HUES64 (cell line): ENCODE results near the gene PTPRN2.

Experiments used
- H3K27ac ChIP-seq: 2 replicates; pipeline ENCODE4 v1.7.0; 2013; ENCODE audit warnings: low read depth, low read length, inconsistent platforms
- H3K27me3 ChIP-seq: 2 replicates; pipeline ENCODE4 v1.6.1; 2013; ENCODE audit warnings: mild to moderate bottlenecking, low read length; ENCODE audit not compliant: insufficient read depth
- H3K36me3 ChIP-seq: 2 replicates; pipeline ENCODE4 v1.6.1; 2013; ENCODE audit warnings: mild to moderate bottlenecking, low read length; ENCODE audit not compliant: insufficient read depth
- H3K4me1 ChIP-seq: 2 replicates; pipeline ENCODE4 v1.6.1; 2013; ENCODE audit warnings: mild to moderate bottlenecking, low read length, moderate library complexity; ENCODE audit not compliant: insufficient read depth
- H3K4me3 ChIP-seq: 2 replicates; pipeline ENCODE4 v1.5.1; 2013; ENCODE audit warnings: mild to moderate bottlenecking, low read length, moderate library complexity
- H3K9ac ChIP-seq: 2 replicates; pipeline ENCODE4 v1.6.1; 2013; ENCODE audit warnings: mild to moderate bottlenecking, low read depth, low read length
- H3K9me3 ChIP-seq: 2 replicates; pipeline ENCODE4 v1.6.1; 2013; ENCODE audit warnings: low read depth, low read length; ENCODE audit not compliant: insufficient read depth
- WGBS: fragments of 150-250, 120-280 bp; methylation state at CpG from one replicate; pipeline ENCODE4 v1.1.7; 2013; ENCODE audit warnings: missing lambda C conversion rate; 5-methylcytosine and 5-hydroxymethylcytosine counted together

Gene PTPRN2

GRCh38 chr7:158248816-158249215, 338.8 kb downstream of the PTPRN2 start:
- peaks cover 100% of the 10 kb centered on the region for H3K9me3 ChIP-seq

GRCh38 chr7:158247758-158248487, 339.7 kb downstream of the PTPRN2 start:
- Histone ChIP-seq H3K27ac (no peak overlapping the region), H3K4me1 (no peaks in the 10 kb centered on the region), H3K9me3 (peaks cover 100% of the 10 kb centered on the region), H3K36me3 (no peaks in the 10 kb centered on the region), H3K9ac (no peak overlapping the region), H3K27me3 (no peaks in the 10 kb centered on the region), H3K4me3 (peak overlapping the region; percentile 27; the same call in 1 of the 2 replicates)
- 78% methylated on average over 14 of the region's 14 CpGs for WGBS

More at GRCh38 chr7:158248816-158249215, 338.8 kb downstream of the PTPRN2 start:
- Histone ChIP-seq H3K27ac (no peak overlapping the region), H3K4me1 (no peaks in the 10 kb centered on the region), H3K36me3 (no peaks in the 10 kb centered on the region), H3K27me3 (no peaks in the 10 kb centered on the region), H3K9ac (no peak overlapping the region), H3K4me3 (peak overlapping the region; percentile 29; the same call in 1 of the 2 replicates)
- WGBS, result 41% methylated on average over 9 of the region's 10 CpGs

- Histone ChIP-seq H3K4me3 (no peak overlapping the region), H3K9ac (no peak overlapping the region), H3K36me3 (no peaks in the 10 kb centered on the region), H3K4me1 (no peaks in the 10 kb centered on the region), H3K9me3 (peaks cover 100% of the 10 kb centered on the region), H3K27me3 (no peaks in the 10 kb centered on the region), H3K27ac (no peak overlapping the region)
- WGBS, result 81% methylated on average over 27 of the region's 28 CpGs
These were observed 340.5 kb downstream of the PTPRN2 start for GRCh38 chr7:158246960-158247673.

- WGBS, result 84% methylated on average over 24 of the region's 24 CpGs
- H3K9ac ChIP-seq, result no peak overlapping the region
These were observed 341.2 kb downstream of the PTPRN2 start for GRCh38 chr7:158246272-158246959.

GRCh38 chr7:158245724-158246041, 341.9 kb downstream of the PTPRN2 start:
- Histone ChIP-seq H3K27me3 (no peaks in the 10 kb centered on the region), H3K9ac (no peak overlapping the region), H3K36me3 (no peaks in the 10 kb centered on the region), H3K4me3 (no peak overlapping the region), H3K9me3 (peaks cover 97% of the 10 kb centered on the region), H3K4me1 (no peaks in the 10 kb centered on the region), H3K27ac (no peak overlapping the region)
- WGBS, result 93% methylated on average over 12 of the region's 12 CpGs

More at GRCh38 chr7:158246272-158246959, 341.2 kb downstream of the PTPRN2 start:
- H3K4me3 ChIP-seq, result no peak overlapping the region
- H3K27ac ChIP-seq, result no peak overlapping the region
- H3K4me1 ChIP-seq, result no peaks in the 10 kb centered on the region
- peaks cover 100% of the 10 kb centered on the region for H3K9me3 ChIP-seq
- H3K27me3 ChIP-seq, result no peaks in the 10 kb centered on the region
- no peaks in the 10 kb centered on the region for H3K36me3 ChIP-seq

GRCh38 chr7:158244873-158245723, 342.5 kb downstream of the PTPRN2 start:
- WGBS, result 91% methylated on average over 40 of the region's 40 CpGs
- Histone ChIP-seq H3K4me1 (no peaks in the 10 kb centered on the region), H3K9me3 (peaks cover 97% of the 10 kb centered on the region), H3K36me3 (no peaks in the 10 kb centered on the region), H3K9ac (no peak overlapping the region), H3K27ac (no peak overlapping the region), H3K27me3 (no peaks in the 10 kb centered on the region), H3K4me3 (no peak overlapping the region)

- no peaks in the 10 kb centered on the region for H3K4me1 ChIP-seq
- H3K9ac ChIP-seq, result no peak overlapping the region
- H3K27me3 ChIP-seq, result no peaks in the 10 kb centered on the region
- peaks cover 97% of the 10 kb centered on the region for H3K9me3 ChIP-seq
- no peak overlapping the region for H3K27ac ChIP-seq
- no peaks in the 10 kb centered on the region for H3K36me3 ChIP-seq
- WGBS, result 90% methylated on average over 4 of the region's 4 CpGs
- no peak overlapping the region for H3K4me3 ChIP-seq
These were observed 343.2 kb downstream of the PTPRN2 start for GRCh38 chr7:158244430-158244829.

- peaks cover 91% of the 10 kb centered on the region for H3K9me3 ChIP-seq
These were observed 345.7 kb downstream of the PTPRN2 start for GRCh38 chr7:158241919-158242318.

GRCh38 chr7:158240801-158241200, 346.8 kb downstream of the PTPRN2 start:
- WGBS, result 62% methylated on average over 3 of the region's 3 CpGs

More at GRCh38 chr7:158241919-158242318, 345.7 kb downstream of the PTPRN2 start:
- no peak overlapping the region for H3K27ac ChIP-seq
- H3K36me3 ChIP-seq, result no peaks in the 10 kb centered on the region
- no peak overlapping the region for H3K4me3 ChIP-seq
- WGBS, result 84% methylated on average over 7 of the region's 7 CpGs
- no peaks in the 10 kb centered on the region for H3K4me1 ChIP-seq
- H3K27me3 ChIP-seq, result no peaks in the 10 kb centered on the region
- H3K9ac ChIP-seq, result no peak overlapping the region

GRCh38 chr7:158239290-158239981, 348.2 kb downstream of the PTPRN2 start:
- H3K4me3 ChIP-seq, result no peak overlapping the region
- H3K4me1 ChIP-seq, result no peaks in the 10 kb centered on the region
- peaks cover 87% of the 10 kb centered on the region for H3K9me3 ChIP-seq
- H3K27ac ChIP-seq, result no peak overlapping the region
- no peaks in the 10 kb centered on the region for H3K36me3 ChIP-seq
- WGBS, result 83% methylated on average over 30 of the region's 30 CpGs
- no peak overlapping the region for H3K9ac ChIP-seq
- H3K27me3 ChIP-seq, result no peaks in the 10 kb centered on the region

More at GRCh38 chr7:158240801-158241200, 346.8 kb downstream of the PTPRN2 start:
- H3K36me3 ChIP-seq, result no peaks in the 10 kb centered on the region
- H3K4me3 ChIP-seq, result no peak overlapping the region
- H3K9me3 ChIP-seq, result peaks cover 89% of the 10 kb centered on the region
- no peak overlapping the region for H3K27ac ChIP-seq
- no peaks in the 10 kb centered on the region for H3K4me1 ChIP-seq
- no peak overlapping the region for H3K9ac ChIP-seq
- H3K27me3 ChIP-seq, result no peaks in the 10 kb centered on the region
